Effector memory CD4-positive, alpha-beta T cell (primary cell): Measurements from ENCODE around the gene FAM181A.

Experiments used
- DNase-seq, 3 donors: peaks; one replicate each; pipeline ENCODE4 v3.0.0-alpha.2; 2020
- H3K27ac ChIP-seq: 2 replicates; pipeline ENCODE4 v1.7.0; 2013; ENCODE audit warnings: mild to moderate bottlenecking, low read length, moderate library complexity; ENCODE audit not compliant: insufficient read depth, poor library complexity, severe bottlenecking
- H3K27me3 ChIP-seq: replicated peaks from 2 replicates; pipeline ENCODE4 v1.7.0; 2013; ENCODE audit warnings: mild to moderate bottlenecking, low read length; ENCODE audit not compliant: insufficient read depth, control insufficient read depth, poor library complexity, severe bottlenecking
- H3K36me3 ChIP-seq: 2 replicates; pipeline ENCODE4 v1.7.0; 2013; ENCODE audit warnings: mild to moderate bottlenecking, low read length, moderate library complexity; ENCODE audit not compliant: control insufficient read depth, insufficient read depth
- H3K4me1 ChIP-seq: 2 replicates; pipeline ENCODE4 v1.7.0; 2013; ENCODE audit warnings: low read length, mild to moderate bottlenecking; ENCODE audit not compliant: control insufficient read depth, insufficient read depth, poor library complexity, severe bottlenecking
- H3K4me3 ChIP-seq: 2 replicates; pipeline ENCODE4 v1.7.0; 2013; ENCODE audit warnings: low read length, low read depth, mild to moderate bottlenecking; ENCODE audit not compliant: insufficient read depth, poor library complexity, severe bottlenecking
- H3K9me3 ChIP-seq: 2 replicates; pipeline ENCODE4 v1.7.0; 2013; ENCODE audit warnings: mild to moderate bottlenecking, low read length, moderate library complexity; ENCODE audit not compliant: control insufficient read depth

Gene FAM181A

DNA sequence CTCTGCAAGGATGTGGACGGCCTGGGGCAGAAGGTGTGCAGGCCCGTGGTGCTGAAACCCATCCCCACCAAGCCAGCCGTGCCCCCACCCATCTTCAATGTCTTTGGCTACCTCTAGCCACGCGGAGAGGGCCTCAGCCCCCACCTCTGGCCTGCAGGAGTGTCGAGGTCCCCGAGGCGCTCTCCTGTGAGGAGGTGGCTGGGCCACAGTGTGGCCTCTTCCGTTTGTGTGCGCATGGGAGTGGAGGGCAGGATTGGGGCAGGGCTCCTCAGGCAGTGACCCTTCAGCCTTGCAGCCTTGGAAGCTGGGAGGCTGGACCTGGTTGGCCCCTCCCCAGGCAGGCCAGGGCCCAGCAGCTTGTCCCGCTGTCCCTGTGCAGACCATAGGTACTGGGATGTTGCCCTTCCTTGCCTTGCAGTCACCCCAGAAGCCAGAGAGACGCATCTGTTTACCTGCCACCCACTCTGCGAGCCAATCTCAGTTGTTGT lies 1.9 kb downstream of the FAM181A start:
- Histone ChIP-seq H3K4me3 (no peak overlapping the region), H3K4me1 (no peaks in the 10 kb centered on the region), H3K27ac (no peak overlapping the region), H3K36me3 (no peaks in the 10 kb centered on the region), H3K27me3 (no peaks in the 10 kb centered on the region), H3K9me3 (no peaks in the 10 kb centered on the region)
- DNase-seq, result no peak

DNA sequence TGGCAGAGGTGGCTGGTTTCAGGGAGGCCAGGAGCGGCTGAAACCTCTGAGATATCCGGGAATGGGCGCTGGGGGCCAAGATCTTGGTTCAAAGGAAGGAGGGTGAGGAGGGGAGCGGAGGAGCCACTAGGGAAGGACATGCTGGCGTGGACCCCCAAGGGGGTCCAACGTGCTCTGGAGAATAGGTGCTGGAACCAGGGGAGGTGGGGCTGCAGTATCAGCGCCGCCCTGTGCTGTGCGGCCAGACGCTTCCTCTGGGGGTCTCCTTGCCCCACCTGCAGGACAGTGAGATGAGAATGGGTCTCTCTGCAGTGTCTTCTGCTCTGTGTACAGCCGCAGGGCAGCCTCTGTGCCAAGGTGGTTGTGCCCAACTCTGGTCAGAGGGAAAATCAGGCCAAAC lies 2.5 kb downstream of the FAM181A start:
- no peak overlapping the region for H3K4me3 ChIP-seq

DNA sequence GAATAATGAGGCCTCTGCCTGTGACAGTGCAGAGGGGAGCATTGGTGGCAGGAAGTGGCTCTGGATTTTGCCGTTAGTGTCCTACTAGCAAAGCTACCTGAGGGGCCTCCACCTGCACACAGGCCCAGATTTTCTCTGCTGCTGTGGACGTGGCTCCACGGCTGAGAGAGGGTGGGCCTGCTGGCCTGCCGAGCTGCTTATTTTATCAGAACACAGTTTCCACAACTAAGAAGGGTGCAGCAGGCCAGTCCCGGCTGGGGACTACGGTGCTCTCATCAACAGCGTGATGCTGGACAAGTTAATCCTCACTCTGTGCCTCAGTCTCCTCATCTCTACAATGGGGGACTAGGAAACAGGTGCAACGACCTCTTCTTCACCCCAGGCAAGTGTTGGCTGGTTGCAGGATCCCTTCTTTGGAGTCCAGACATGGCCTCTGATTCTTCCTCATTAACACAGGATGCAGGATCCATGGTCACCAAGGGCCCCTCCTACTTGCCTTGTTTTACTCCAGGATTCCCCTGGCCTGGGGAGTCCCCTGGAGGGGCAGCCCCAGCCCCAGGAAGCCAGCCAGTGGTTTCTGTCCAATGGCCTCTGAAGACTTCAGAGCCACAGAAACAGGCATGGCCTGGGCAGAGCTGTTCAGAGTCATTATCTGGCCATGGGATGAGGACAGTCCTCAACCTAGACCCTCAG lies 3.3 kb downstream of the FAM181A start:
- Histone ChIP-seq H3K4me3 (no peak overlapping the region), H3K27ac (no peak overlapping the region), H3K9me3 (no peaks in the 10 kb centered on the region), H3K36me3 (no peaks in the 10 kb centered on the region), H3K4me1 (no peaks in the 10 kb centered on the region), H3K27me3 (no peaks in the 10 kb centered on the region)
- DNase-seq, result no peak

More for the DNA sequence above, 2.5 kb downstream of the FAM181A start:
- Histone ChIP-seq H3K27ac (no peak overlapping the region), H3K9me3 (no peaks in the 10 kb centered on the region), H3K36me3 (no peaks in the 10 kb centered on the region), H3K27me3 (no peaks in the 10 kb centered on the region), H3K4me1 (no peaks in the 10 kb centered on the region)
- no peak for DNase-seq

DNA sequence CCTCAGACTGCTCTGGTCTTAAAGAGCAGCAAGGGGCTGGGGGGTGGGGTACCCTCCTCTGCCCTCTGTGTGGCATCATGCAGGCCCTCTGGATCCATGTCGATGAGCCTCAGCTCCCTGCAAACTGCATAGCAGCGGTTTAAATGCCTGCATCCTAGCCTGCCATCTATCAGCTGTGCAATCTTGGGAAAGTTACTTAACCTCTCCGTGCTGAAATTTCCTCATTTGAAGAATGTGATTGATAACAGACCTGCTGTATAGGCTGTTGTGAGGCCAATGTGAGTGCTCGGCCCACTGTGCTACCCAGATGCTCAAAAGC lies 3.8 kb downstream of the FAM181A start:
- Histone ChIP-seq H3K9me3 (no peaks in the 10 kb centered on the region), H3K27me3 (no peaks in the 10 kb centered on the region), H3K36me3 (no peaks in the 10 kb centered on the region), H3K4me3 (no peak overlapping the region), H3K27ac (no peak overlapping the region), H3K4me1 (no peaks in the 10 kb centered on the region)
- DNase-seq, result no peak

DNA sequence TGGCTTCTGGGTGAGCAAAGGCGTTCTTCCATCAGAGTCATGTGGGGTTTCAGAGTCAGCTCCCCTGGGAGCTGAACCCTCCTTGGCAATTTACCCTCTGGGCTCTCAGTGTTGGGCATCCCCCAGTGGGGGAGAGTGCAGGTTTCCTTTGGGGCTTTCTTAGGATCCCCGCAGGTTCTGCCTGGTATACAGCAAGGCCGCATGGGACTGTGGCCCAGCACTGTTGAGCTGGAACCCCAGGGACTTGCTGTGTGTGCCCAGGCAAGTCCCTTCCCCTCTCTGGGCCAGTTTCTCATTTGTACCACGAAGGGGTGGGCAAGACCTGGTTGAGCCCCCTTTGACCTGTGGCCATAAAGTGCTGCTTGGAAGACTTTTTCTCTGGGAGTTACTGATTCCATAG lies 5.5 kb downstream of the FAM181A start:
- Histone ChIP-seq H3K4me1 (no peaks in the 10 kb centered on the region), H3K36me3 (no peaks in the 10 kb centered on the region), H3K4me3 (no peak overlapping the region), H3K27ac (no peak overlapping the region), H3K27me3 (no peaks in the 10 kb centered on the region), H3K9me3 (no peaks in the 10 kb centered on the region)
- no peak for DNase-seq

DNA sequence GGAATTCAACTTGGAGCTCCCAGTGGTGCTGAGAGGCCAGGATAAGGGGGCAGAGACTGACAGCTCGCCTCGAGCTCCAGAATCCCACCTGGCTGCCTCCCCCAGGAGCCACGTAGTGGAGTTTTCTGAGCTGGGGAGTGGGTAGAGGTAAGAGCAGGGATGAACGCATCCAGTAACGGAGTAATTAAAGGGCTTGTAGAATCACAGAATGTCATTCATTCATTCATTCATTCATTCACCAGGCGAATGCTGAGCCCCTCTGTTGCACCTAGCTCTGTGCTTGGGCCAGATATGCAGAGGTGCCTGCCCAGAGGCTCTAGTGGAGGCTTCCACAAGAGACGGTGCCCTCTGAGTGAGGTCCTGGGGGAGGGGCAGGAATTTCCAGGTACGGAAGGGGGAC lies 8.1 kb downstream of the FAM181A start:
- DNase-seq, result no peak
- H3K4me3 ChIP-seq, result no peak overlapping the region
- no peak overlapping the region for H3K27ac ChIP-seq
- H3K36me3 ChIP-seq, result no peaks in the 10 kb centered on the region
- peaks cover 11% of the 10 kb centered on the region for H3K4me1 ChIP-seq
- H3K27me3 ChIP-seq, result no peaks in the 10 kb centered on the region
- H3K9me3 ChIP-seq, result no peaks in the 10 kb centered on the region

DNA sequence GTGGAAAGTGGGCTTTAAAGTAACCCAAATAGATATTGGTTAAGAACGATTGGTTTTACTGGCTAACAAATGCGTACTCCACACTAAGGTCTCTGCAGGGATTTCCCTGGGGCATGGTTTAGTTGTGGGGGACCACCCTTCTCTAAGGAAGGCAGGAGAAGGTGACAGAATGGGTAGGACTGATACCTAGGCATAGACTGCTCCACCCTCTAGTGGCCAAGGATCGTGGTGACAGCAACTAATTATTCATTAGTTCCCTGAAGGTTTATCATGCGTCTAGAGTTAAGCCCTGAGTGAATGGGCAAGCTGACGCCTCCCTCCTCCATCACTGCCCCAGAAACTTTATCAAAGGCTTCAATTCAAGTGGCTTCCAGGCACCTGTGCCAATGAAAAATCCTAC lies 9.1 kb downstream of the FAM181A start:
- Histone ChIP-seq H3K27ac (no peak overlapping the region), H3K9me3 (no peaks in the 10 kb centered on the region), H3K36me3 (no peaks in the 10 kb centered on the region), H3K27me3 (no peaks in the 10 kb centered on the region), H3K4me3 (no peak overlapping the region), H3K4me1 (peaks cover 11% of the 10 kb centered on the region)
- no peak for DNase-seq

DNA sequence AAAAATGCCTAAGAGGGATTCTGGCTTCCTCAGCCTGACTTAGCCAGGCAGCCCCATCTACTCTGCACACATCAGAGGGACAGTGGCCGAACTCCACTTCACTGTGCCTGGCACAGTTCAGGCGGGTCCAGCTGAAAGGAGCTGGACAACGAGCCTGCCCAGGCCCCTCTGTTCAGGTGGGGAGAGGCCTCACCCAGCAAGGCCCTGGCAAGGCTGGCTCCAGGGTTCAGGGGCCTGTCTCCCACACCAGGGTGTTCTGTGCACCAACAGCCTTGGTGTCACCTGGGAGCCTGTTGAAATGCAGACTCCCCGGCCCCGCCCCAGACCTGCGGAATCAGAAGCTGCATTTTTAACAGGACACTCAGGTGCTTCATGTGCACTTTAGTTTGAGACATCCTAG lies 9.8 kb downstream of the FAM181A start:
- H3K4me1 ChIP-seq, result peaks cover 11% of the 10 kb centered on the region
- no peak for DNase-seq
- H3K4me3 ChIP-seq, result no peak overlapping the region
- no peak overlapping the region for H3K27ac ChIP-seq
- no peaks in the 10 kb centered on the region for H3K27me3 ChIP-seq
- H3K36me3 ChIP-seq, result no peaks in the 10 kb centered on the region
- H3K9me3 ChIP-seq, result no peaks in the 10 kb centered on the region

DNA sequence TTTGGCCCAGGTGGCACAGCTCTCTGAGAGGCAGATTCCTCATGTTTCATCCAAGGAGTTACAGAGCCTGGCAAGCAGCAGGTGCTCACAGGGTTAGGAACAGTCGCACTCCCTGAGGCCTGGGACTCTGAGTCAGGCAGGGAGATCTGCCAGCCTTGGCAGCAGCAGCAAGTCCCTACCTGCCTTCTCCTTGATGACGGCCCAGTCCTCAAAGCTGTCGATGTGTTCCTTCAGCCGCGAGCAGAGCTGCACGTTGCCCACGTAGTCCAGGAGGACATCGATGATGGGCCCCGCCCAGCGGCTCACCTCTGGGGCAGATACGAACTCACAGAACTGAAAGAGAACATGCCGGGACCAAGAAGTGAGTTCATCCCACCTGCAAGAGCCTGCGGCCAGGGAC lies 10.4 kb downstream of the FAM181A start:
- Histone ChIP-seq H3K36me3 (no peaks in the 10 kb centered on the region), H3K9me3 (no peaks in the 10 kb centered on the region), H3K4me3 (no peak overlapping the region), H3K27ac (no peak overlapping the region), H3K4me1 (peaks cover 11% of the 10 kb centered on the region), H3K27me3 (no peaks in the 10 kb centered on the region)
- DNase-seq, result no peak

DNA sequence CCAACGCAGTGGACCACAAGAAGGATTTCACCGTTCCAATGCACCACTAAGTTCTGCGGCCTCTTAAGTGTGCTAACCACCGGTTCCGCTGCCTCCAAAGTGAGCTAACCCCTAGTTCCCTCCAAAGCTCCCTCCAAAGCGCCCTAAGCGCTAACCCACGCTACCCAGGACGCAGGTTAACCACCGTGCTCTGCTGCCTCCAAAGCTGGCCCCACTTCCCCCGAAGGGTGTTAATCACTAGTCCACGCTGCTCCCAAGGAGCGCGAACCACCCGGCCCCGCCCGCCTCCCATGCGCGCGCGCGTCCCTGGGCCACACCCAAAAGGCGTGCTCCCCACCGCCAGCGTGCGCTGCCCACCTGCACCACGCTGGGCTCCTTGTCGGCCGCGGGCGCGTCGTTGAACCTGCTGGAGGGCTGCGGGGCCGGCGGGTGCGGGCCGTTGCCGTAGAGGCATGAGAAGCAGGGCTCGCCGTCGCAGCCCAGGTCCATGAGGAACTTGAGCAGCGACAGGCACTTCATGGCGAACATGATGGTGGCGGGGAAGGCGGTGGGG lies 11.7 kb downstream of the FAM181A start:
- no peak for DNase-seq
- H3K4me1 ChIP-seq, result peaks cover 11% of the 10 kb centered on the region
- no peaks in the 10 kb centered on the region for H3K27me3 ChIP-seq
- H3K9me3 ChIP-seq, result no peaks in the 10 kb centered on the region
- H3K36me3 ChIP-seq, result no peaks in the 10 kb centered on the region
- no peak overlapping the region for H3K27ac ChIP-seq
- H3K4me3 ChIP-seq, result peak overlapping the region; percentile 39
